NCI-H2107 (cell line): Measurements from ENCODE around the gene HELB.
"Not testable (repeated sequence)": the region's sequence is repeated elsewhere in the genome, so short reads cannot be mapped to it uniquely, and the experiment has no call there.

Experiments
- DNase-seq: peaks from one replicate; lab custom pipeline; 2025; lab: John Stamatoyannopoulos, UW

HELB gene

DNA sequence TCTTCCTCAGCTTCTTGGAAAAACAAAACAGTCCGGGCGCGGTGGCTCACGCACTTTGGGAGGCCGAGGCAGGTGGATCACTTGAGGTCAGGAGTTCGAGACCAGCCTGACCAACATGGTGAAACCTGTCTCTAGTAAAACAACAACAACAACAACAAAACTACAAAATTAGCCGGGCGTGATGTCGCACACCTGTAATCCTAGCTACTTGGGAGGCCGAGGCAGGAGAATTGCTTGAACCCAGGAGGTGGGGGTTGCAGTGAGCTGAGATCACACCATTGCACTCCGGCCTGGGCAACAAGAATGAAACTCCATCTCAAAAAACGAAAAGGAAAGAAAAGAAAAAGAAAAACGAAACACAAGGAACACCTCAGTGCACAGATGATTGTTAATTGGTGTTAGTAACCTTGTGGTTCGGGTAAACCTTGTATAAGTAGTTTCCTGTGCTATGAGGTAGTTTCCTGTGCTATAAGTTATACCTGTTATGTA lies 1.1 kb downstream of the HELB start:
- not testable (repeated sequence) for DNase-seq

DNA sequence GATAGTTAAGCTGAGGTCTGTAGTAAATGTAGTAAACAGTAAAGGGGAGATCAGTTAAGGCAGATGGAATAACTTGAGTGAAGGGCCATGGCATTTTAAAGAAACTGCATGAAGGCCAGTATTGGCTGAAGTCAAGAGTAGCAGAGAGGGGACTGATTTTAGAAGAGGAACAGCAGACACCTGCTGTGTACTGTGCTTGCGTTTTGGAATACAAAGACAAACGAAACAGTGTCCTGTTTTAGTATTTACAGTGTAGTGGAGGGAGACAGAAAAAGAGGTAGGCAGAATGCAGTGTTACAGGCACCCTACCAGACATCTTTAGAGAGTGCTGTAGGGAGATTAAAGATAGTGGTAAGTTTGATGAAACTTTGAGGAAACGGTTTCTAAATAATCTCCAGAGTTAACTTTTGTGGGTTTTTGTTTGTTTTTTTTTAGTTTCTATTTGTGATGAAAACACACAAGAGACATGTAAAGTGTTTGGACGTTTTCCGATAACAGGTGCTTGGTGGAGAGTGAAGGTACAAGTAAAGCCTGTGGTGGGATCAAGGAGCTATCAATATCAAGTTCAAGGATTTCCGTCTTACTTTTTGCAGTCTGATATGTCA lies 2.1 kb downstream of the HELB start:
- no peak for DNase-seq

DNA sequence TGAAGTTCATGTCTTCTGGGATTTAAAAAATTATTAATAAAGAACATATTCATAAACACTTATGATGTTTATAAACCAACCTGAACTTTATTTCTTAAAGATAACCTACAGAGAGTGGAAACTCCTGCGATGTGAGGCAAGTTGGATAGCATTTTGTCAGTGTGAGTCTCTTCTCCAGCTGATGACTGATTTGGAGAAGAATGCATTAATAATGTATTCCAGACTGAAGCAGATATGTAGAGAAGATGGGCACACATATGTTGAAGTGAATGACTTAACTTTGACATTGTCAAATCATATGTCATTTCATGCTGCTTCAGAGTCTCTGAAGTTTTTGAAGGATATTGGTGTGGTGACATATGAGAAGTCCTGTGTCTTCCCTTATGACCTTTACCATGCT lies 7.3 kb downstream of the HELB start:
- DNase-seq: no peak

DNA sequence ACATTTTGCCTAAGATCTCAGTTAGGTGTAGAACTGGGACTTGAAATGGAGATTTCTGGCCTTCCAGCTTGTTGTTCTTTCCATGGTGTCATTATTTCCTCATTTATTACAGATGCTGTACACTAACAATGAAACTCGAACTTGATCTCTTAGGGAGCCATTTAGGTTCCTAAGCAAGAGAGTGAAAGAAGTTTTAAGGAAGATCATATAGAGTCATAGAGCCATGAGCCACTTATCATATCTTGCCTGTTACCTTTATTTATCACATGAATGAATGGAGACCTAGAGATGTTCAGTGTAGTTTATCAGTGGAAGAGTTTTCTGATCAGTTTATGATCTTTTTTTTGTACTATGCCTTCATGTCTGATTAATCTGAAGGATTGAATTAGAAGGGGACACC lies 9.9 kb downstream of the HELB start:
- DNase-seq: no peak

DNA sequence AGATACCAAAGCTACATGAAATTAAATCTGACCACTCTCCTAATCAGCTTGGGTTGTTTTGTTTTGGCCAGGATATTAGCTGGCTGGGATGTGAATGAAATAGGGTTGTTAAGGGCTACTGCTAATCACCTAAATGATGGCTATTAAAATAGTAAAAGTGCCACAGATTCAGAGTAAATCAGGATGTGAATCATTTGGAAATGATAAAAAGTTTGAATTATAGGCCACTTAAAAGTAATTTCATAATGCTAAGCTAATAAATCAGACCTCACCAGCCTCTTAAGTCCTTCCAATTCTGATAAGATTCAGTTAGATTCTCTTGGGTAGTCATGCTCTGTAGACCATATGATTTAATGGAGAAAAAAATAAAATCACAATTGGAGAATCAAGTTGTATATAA lies 12.0 kb downstream of the HELB start:
- DNase-seq: no peak

DNA sequence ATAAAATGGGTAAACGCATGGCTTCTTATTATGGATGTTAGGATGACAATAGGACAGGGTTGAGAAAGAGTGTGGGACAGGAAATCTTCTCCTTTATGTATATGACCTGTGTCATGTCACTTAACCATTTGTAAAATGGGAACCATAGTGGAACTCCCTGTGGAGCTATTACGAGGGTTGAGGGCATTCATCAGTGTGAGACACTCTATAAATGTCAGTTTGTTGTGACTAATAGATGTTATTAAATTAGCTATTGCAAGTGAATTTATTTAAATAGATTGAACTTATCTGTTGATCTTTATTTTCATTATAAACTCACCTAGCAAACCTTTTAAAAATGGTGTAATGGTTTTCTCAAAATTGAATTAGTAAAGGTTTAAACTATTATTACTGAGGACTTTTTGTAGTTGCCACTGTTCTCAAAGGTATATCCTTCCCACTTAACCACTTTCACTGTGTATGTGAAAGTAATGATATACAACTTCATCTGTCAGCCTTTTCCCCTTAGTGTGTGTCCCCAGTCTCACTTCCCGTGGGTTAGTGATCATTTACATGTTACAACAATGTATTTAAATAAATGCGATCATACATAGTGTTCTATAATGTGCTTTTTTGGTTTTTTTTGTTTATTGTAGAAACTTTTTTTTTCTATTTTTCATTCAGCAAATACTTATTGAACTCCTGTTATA lies 17.1 kb downstream of the HELB start:
- DNase-seq: no peak

DNA sequence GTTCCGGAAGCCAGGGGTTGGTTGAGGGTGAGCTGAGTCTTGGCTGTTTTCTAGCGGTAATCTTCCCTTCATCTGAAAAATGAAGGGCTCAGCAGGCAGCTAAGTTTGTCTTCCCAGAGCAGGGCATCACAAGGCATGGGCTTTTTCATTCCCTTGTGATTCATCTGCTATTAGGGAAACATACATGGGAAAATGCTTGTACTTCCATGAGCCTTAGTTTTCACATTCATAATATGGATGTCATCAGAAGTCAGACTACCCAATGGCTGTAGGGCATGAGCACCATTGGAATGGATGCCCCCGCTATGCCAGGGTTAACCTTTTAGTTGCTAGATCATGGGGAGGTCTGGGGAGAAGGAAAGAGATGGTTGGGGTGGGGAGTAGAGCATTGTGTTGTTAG lies 18.7 kb downstream of the HELB start:
- DNase-seq: no peak

DNA sequence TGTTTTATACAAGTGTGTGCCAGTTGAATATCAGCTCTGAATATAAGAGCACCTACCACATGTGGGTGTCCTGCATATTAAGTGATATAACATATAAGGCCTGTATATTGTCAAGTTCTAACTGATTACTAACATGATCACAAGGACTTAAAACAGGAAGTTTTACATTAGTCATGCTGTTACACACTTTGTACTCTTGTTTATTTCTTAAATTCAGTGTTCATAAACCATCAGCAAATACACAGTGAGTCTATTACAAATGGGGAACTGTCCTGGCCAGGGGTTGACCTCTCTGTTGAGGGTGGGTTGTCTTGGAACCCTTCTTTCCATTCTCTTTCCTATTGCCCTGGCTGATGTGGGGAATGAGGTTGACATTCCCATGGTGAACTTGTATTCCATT lies 19.1 kb downstream of the HELB start:
- no peak for DNase-seq

DNA sequence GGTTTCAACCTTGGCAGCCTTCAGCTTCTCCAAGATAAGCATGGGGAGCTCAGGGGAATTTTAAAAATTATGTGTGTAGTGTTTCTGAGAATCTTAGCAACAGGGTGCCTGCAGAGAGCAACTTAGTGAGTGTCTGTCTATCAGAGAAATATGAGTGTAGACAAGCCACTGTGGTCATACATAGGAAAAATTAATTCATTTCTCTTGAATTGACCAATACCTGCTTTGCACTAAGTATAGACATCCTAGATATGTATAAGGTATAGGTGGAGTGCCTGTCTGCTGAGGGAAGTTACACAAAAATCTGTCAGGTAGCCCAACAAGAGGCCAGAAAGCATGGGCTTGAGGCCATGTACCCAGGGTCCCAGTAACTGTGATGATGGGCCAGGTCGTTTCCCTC lies 20.7 kb downstream of the HELB start:
- DNase-seq: no peak

DNA sequence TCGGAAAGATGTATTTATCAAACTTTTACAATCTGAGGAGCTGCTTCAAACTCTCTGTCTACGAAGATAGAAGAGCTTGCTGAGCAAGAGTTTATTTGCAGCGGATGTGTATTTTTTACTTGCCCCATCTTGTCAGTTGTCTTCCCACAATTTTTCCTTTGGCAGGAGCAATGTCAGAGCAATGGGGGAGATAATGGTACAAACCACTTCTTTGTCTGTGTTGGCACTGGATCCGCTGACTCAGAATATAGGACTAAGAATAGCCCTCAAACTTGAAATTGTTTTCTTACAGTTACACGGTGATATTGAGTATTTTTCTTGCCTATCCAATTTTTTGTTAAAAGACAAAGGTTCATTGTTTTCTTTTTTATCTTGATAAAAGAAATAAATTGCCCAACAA lies 27.6 kb downstream of the HELB start:
- DNase-seq: no peak

DNA sequence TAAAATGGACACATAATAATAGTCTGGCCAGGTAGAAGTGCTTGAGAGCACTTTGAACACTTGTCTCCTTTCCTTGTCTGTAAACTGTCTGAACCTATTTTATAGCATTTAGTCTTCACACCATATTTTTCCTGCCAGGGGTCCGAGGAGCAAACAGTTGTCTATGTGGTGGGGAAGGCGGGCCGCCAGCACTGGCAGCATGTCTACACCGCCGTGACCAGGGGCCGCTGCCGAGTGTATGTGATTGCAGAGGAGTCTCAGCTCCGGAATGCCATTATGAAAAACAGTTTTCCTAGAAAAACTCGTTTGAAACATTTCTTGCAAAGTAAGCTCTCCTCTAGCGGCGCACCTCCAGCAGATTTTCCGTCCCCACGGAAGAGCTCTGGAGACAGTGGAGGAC lies 28.7 kb downstream of the HELB start:
- DNase-seq: no peak

DNA sequence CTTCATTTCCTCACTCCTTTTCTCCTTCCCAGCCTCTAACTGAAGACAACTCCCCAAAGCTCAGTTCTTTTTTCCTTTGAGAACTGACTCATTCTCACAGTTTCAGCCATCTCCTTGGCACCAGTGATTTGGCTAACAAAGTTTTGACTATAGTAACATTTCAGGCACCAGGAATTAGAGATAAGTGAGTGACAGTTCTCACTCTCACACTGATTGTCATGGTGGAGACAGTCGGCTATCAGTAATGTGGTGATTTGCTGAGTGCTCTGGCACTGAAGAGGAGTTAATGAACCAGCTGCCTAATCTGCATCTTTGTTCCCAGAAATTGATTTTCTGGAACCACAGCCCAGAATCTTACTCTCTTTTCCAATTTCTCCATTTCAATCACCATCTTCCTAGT lies 29.5 kb downstream of the HELB start:
- no peak for DNase-seq

DNA sequence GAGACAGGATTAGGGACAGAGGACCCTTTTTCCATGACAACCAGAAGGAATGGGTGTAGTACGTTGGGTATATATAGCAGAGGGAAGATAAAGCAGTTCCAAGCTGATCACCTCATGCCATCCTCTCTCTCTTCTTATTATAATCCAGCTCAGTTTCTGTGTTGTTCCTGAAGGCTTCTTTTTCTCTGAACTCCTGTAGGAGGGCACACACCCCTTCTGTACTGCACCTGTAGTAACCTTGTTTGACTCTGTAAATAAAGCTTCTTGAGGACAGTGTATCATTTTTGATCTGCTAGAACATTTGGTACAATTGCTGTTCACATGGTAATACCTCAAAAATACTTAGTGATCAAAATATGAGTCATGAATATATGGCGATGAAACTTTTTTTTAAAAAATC lies 33.5 kb downstream of the HELB start:
- no peak for DNase-seq

DNA sequence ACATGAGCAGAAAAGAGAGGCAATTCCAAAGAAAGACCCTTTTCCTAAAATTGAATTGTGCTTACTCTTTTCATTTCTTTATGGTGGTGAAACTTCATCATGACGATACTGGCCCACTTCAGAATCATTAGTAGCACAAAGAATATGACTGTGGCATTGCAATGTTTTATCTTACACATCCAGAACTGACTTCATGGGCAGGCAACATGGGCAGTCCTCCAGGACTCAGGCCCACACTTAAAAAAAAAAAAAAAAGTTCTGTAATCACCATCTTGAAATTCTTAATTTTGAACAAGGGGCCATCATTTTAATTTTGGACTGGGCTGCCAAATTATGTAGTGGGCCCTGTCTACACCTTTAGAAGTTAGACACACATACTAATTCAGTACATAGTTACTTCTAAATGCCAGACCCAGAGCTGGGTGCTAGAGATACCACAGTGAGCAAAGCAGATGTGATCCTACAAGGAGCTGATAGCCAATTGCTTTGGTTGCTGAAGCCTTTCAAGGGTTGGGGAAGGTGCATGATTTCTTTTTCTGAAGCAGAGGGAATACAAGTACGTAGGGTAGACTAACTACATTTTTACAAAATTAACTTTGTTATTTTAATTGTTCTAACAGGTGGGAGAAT lies 35.2 kb downstream of the HELB start:
- DNase-seq: no peak

DNA sequence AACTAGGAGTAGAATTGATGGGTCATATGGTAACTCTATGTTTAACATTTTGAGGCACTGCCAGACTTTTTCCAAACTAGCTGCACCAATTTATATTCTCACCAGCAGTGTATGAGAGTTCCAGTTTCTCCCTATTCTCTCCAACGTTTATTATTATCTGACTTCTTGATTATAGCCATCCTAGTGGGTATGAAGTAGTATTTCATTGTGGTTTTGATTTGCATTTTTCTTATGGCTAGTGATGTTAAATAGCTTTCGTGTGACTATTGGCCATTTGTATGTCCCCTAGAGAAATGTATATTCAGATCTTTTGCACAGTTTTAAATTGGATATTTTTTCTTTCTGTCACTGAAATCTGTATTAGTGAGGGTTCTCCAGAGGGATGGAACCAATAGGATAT lies 37.8 kb downstream of the HELB start:
- no peak for DNase-seq

DNA sequence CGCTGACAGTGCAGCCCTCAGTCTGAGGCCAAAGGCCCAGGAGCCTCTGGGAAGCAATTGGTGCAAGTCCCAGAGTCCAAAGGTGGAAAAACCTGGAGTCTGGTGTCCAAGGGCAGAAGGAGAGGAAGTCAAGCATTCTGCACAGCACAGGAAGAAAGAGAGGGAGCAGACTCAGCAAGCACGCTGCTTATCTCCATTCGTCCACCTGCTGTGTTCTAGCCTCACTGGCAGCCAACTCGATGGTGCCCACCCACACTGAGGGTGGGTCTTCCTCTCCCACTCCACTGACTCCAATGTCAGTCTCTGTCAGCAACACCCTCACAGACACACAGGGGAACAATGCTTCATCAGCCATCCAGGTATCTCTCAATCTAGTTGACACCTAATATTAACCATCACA lies 38.8 kb downstream of the HELB start:
- DNase-seq: no peak

DNA sequence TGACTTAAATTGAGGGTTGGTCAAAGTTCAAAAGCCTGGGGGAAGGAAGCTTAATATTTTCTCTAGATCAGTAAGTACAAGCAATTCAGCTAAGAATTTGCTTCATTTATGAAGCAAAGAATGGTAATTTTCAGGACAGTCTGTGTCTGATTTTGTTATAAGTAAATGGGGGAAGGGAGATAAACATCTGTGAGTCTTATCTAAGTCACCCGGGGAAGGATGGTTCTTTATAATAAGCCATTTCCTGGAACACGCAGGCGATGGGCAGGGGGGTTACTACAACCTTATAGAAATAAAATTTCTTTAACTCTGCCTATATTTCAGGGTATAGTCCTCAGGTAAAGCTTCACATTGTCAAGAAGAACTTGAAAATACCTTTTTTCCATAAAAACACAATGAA lies 42.9 kb downstream of the HELB start:
- no peak for DNase-seq

DNA sequence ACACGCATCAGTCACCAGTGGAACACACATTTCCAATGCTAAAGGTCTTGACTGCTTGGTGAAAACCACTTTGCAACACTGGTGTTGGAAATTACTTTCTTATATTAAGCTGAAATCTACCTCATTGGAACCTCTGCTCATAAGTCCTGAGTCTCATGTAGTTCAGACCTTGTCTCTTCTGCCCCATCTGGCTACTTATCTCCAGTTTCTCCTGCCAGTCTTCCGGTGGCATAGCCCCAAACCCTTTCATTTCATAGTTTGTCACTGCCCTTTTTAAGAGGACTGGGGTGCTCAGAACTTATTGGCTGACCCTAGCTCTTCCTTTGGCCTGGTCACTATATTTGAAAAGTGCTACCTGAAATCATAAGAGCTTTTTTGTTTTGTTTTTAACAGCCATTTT lies 43.7 kb downstream of the HELB start:
- DNase-seq: no peak

DNA sequence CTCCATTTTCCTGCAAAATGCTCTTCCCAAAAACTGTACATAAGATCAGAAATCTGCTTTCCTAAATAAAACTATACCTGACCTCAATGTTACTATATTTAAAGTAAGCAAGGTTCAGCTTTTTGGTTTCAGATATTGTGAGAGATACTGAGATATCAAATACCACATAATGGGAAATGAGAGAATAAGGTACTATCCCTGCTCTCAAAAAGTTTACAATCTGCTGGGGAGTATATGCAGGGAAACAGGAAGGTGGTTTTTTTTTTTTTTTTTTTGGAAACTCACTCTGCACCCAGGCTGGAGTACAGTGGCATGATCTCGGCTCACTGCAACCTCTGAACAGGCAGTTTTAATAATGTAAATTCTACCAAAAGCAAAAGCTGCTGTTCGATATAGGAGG lies 49.0 kb downstream of the HELB start:
- no peak for DNase-seq

DNA sequence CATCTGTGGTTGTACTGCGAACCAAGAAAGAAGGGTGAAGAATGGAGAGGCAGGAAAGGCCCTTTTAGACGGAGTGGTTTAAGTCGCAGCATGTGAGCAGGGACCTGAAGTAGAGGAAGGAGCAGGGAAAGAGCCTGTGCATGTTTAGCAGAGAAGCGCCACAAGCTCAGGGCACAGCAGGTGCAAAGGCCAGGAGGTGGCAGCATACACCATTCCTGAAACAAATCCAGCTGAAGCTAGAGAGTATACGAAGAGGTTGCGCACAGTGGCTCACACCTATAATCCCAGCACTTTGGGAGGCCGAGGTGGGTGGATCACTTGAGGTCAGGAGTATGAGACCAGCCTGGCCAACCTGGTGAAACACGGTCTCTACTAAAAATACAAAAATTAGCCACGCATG lies 49.9 kb downstream of the HELB start:
- DNase-seq: no peak

DNA sequence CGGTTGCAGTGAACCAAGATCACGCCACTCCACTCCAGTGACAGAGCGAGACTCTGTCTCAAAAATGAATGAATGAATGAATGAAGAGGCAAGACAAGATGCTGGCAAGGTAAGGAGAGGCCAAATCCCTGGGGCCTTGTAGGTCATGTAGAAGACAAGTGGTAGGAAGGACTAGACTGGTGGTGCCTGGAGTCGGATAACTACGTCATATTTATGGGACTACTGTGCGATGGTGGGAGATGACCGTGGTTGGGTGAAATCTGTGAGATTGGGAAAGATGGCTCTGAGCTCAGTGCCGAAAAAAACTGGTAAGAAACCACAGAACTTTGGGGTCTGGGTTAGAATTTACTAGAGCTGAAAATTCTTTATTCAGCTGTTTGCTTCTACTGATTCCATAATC lies 50.6 kb downstream of the HELB start:
- DNase-seq: no peak

DNA sequence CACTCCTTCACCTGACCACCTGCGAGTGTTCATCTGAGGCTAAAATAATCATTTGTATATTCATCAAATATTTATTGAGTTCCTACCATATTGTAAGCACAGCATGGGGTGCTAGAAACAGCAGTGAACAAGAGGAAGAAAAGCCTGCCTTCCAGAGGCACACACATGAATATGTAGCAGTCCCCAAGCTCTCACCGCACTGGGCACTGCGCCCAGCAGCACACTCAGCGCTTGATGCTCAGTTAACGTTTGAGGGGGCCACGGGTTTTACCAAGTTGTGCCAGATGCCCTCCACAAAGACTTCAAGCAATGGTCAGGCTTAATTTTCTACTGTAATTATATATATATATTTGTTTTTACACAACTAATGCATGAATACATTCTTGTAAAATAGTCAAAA lies 52.0 kb downstream of the HELB start:
- no peak for DNase-seq

DNA sequence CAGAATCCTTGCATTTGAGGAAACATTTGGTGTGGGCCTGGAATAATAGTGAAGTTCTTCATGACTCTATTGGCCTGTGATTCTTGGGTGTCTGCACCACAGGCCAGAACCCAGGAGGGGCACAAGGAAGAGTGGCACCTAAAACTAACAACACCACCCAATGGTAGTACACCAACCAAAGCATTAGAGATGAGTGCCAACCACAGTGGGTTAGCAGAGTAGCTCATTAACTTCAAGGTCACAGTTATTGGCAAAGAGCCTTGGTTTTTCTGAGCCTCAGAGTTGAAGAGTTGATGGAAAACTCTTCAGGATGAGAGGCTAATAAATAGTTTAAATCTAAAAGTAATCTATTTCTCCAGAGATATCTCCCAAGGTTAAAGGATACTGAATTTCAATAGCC lies 57.0 kb downstream of the HELB start:
- DNase-seq: no peak

DNA sequence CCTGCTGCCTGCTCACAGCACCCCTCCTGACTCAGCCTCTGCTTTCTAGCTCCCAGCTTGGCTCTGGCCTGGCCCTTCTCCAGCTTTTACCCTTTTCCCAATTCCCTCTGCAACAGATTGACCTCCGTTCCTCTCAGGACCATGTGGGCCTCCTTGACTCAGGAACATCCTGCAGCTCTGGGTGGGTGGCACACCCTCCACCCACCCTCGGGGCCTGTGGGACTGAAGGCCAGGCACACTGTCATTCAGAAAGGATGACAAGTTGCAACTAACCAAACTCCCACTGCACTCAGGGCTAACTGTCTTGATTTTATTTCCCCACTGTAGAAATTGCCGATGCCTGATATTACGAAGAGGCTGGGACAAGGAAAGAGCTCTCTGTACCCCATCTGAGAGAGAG lies 59.4 kb downstream of the HELB start:
- no peak for DNase-seq
